Esophagus mucosa (tissue), 1 donor: ENCODE results near the gene SMC1B. TPM values are rescaled to one million over a fixed set of nuclear protein-coding genes. Genes with fewer than 3 reads are reported as not detected.
"Not testable (repeated sequence)": the region's sequence is repeated elsewhere in the genome, so short reads cannot be mapped to it uniquely, and the experiment has no call there.

ENCODE experiments used
- ATAC-seq: fragments of 200-7000 bp; cut with Tn5 transposase; one replicate; pipeline ENCODE4 v1.9.1; 2020
- total RNA-seq: library from RNA; stranded (reverse); gene quantifications from one replicate; pipeline ENCODE4 v1.2.4, GENCODE V29; 2023
- donor health status: DM: yes; HTN: yes; CAD: no.

Gene SMC1B
- total RNA-seq, 1 donor from 2014 or later: not detected

DNA sequence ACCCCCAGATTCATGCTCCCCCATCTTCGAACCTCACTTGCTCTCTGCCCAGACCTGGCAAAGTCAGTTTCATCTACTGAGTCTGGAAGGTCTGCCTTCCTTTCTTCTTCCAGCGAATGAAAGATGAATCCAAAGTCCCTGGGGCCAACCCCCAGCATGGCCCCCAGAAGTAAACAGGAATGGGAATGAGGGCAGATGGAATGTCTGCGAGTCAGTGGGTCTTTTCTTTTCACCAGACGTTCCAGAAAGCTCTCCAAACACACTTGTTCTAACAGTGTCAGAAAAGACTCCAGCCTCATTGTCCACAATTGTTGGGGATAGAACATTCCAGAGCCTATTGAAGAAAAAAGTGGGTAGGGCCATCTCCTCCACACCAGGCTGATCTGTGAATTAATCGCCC is 28.7 kb upstream of the SMC1B start:
- no peak for ATAC-seq

DNA sequence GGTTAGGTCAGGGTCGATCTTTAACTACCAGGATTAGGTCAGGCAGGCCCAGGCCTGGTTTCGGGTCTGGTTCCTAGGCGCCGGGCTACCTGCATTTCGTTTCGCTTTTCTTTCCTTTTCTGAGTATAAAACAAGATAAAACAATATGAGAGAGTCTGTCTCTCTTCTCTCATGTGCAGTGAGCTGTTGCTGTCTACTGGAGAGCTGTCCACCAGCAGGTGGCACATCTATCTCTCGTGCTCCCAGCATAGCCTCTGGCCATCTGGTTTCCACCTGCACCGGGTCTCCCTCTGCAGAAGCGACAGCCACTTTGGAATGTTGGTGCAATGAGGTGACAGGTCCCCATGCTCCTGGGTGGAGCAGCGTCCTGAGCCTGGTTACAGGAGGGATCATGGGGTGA is 27.7 kb upstream of the SMC1B start:
- ATAC-seq: peak; percentile 74

DNA sequence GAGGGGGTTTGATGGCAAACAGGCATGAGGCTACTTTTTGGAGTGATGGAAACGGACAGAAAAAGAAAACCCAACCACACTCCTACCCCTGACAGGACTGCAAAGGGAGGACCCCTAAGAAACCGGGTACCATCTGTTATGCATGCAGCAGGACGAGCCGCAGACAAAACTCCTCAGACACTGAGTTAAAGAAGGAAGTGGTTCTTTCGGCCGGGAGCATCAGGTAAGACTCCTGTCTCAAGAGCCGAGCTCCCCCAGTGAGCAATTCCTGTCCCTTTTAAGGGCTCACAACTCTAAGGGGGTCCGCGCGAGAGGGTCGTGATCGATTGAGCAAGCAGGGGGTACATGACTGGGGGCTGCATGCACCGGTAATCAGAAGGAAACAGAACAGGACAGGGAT is 27.3 kb upstream of the SMC1B start:
- ATAC-seq: not testable (repeated sequence)

DNA sequence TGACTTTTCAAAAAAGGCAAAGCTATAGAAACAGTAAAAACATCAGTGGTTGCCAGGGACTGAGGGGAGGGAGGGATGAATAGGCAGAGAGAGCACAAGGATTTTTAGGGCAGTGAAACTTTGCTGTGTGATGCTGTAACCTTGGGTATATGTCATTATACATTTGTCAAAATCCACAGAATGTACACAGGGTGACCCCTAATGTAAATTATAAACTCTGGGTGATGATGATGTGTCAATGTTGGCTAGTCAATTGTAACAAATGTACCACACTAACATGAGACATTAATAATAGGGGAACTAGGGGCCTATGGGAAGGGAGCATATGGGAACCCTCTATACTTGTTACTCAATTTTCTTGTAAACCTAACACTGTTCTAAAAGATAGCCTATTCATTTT is 24.9 kb upstream of the SMC1B start:
- no peak for ATAC-seq

DNA sequence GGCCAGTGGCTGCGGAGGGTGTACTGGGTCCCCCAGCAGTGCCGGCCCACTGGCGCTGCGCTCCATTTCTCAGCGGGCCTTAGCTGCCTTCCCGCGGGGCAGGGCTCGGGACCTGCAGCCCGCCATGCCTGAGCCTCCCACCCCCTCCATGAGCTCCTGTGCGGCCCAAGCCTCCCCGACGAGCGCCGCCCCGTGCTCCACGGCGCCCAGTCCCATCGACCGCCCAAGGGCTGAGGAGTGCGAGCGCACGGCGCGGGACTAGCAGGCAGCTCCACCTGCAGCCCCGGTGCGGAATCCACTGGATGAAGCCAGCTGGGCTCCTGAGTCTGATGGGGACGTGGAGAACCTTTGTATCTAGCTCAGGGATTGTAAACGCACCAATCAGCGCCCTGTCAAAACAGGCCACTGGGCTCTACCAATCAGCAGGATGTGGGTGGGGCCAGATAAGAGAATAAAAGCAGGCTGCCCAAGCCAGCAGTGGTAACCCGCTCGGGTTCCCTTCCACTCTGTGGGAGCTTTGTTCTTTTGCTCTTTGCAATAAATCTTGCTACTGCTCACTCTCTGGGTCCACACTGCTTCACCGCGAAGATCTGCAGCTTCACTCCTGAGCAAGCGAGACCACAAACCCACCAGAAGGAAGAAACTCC is 23.6 kb upstream of the SMC1B start:
- not testable (repeated sequence) for ATAC-seq

DNA sequence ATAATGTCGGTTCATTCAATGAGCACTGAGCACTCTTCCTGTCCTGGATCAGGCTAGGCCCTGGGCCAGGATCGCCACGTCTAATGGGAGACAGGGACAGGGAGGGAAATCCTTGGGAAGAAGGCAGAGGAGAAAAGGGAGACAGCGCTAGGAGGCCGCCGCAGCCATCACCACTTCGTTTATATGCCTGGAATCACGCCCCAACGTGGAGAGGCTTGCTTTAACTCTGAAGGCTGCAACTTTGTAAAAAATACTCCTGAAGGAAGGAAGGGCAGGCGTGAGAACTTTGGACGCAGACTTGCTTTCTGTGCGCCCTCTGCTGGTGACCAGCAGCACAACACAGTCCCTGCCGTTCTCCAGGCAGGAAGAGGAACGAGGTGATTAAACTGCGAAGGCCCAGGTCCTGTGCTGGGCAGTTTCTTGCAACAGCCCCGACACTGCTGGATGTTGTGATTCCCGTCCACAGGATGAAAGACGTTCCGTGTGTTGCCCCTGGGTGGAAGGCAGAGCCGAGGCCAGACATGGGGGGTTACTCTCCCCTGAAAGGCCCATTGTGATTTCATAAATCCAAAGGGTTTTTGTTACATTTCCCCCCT is 22.2 kb upstream of the SMC1B start:
- ATAC-seq: peak; percentile 92

DNA sequence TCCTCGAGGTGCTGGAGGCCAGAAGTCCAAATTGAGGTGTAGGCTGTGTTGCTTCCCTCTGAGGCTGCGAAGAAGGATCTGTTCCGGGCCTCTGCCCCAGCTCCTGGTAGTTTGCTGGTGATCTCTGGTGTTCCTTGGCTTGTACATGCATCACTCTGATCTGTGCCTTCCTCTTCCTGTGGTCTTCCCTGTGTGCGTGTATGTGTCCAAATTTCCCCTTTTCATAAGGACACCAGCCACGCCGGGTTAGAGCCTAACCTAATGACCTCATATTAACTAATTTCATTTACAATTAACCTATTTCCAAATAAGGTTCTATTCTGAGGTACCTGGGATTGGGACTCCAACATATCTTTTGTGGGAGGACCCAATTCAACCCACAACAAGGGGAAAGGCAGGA is 21.6 kb upstream of the SMC1B start:
- no peak for ATAC-seq

DNA sequence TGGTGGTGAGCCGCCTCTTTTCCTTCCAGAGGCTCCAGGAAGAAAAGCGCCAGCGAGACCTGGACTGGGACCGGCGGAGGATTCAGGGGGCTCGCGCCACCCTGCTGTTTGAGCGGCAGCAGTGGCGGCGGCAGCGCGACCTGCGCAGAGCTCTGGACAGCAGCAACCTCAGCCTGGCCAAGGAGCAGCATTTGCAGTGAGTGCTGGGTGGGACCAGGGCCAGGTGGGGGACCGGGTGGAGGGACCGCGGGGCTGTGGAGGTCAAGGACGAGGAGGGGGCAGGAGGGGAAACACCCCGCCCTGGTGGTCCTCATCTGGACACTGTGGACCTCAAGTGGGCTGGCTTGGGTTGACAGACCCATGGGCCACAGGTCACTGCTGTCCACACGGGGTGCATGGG is 17.5 kb upstream of the SMC1B start:
- no peak for ATAC-seq

DNA sequence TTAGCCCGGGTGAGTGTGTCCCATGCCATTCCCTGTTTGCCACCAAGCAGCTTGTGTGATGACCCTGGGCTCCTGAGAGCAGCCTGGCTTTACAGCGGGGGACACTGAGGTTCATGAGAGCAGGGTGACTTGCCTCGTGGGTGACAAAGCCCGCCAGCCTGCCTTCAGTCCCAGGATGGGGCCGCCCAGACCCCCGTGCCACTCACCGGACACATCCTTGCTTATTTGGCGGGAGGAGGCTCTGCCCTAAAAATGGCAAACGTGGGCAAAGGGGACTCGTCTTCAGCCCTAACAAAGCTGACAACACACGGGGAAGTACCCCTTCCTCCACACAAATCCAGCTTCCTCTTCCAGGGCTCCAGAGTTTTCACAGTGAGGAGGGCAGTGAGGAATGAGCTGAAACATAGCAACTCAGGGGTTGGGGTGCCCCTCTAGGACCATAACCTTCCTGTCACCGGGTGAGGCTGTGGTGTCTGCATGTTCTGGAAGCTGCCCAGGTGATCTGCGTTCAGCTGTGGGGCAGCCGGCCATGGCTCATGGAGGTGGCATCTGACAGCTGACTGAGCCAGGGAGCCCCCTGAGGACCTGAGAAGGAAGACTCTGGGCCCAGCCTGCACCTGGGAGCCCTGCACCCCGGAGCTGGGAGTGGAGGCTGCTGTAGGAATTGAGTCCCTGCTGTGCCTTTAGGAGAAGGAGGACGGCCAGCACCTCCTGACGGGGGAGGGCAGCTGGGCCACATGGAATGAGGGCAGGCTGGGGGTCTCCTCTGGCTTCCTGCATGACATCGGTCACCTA is 16.8 kb upstream of the SMC1B start:
- ATAC-seq: no peak

DNA sequence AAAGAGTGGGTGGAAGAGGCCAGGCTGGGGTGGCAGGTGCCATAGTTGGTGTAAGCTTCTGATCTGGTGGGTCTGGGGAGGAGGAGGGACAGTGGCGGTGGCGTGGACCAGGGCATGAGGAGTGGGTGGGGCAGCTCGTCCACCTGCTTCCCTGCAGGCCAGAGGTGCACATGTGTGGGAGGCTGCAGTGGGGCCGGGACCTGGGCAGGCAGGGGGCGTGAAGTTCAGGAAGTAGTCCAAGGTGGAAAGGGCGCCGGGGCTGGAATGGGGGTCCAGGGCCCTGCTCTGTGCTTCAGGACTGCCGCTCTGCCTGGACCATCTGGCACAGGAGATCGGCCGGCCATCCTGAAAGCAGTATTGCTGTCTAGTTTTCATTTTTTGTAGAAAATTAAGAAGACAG is 16.0 kb upstream of the SMC1B start:
- no peak for ATAC-seq

DNA sequence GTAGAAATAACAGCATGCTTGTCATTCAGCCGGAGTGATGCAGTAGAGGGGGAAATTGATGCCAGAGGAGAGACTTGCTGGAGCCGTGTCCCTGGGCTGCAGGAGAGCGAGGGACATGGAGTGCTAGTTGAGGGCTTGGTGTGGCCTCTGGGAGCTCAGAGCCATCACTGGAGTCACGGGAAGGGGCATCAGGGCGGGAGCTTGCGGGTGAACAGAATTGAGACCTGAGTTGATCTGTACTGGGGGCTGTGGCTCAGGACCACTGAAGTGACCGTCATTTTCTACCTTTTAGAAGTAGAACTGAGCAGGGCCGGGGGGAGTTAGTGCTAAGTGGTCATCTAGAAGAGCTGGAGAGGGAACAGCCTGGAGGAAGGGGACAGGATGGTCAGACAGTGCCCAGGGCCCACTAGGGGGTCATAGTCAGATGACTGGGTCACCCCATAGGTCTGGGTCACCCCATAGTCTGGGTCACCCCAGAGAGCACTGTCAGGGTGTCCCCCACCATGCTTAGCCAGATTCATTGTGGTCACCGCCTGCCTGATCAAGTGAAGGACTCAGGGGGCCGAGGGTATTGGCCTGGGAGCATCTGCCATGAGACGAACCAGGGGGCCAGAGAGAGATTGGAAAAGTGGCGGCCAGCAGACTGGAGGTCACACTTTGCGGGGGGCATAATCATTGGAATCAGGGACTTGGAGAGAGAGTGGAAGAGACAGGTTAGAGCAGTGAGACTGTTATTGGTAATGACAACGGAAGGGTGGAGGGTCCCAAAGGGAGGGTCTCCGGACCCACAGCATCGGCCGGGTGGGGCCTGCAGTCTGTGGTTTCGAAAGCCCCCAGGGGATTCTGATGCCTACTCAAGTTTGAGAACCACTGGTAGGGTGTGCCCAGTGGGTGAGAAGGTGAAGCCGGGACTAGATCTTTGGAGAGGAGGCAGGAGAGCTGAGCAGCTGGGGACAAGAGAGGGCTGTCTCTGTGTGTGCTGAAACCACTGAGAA is 15.3 kb upstream of the SMC1B start:
- ATAC-seq: no peak

DNA sequence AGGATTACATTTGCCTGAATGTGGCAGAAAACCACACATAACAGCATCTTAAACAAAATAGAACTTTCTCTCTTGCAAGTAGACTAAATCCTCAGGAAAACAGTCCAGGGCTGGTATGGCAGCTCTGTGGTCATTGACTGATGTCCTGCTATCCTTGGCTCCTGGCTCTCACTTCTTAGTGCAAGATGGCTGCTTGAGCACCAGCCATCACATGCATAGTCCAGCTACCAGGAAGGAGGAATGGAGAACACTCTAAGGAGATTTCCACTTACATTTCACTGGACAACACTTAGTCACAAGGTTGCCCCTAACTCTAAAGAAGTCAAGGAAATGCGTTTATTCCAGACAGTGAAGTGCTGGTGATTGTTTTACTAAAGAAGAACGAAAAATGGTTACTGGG is 13.7 kb upstream of the SMC1B start:
- no peak for ATAC-seq

DNA sequence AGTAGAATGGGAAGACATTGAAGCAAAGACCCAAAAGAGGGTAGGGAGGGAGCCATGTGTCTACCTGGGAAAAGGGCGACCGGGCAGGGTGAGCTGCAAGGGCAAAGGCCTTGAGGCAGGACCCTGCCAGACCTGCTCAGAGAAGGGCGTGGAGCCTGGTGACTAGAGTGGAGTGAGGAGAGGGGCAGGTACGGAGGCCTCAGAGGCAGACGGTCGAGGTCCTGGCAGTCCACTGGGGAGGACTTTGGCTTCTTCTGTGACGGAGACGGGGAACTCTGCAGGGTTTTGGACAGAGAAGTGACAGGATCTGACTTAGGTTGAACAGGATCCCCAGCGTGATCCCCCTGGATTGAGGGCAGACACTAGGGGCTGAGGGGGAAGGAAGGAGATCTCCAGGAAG is 13.0 kb upstream of the SMC1B start:
- no peak for ATAC-seq

DNA sequence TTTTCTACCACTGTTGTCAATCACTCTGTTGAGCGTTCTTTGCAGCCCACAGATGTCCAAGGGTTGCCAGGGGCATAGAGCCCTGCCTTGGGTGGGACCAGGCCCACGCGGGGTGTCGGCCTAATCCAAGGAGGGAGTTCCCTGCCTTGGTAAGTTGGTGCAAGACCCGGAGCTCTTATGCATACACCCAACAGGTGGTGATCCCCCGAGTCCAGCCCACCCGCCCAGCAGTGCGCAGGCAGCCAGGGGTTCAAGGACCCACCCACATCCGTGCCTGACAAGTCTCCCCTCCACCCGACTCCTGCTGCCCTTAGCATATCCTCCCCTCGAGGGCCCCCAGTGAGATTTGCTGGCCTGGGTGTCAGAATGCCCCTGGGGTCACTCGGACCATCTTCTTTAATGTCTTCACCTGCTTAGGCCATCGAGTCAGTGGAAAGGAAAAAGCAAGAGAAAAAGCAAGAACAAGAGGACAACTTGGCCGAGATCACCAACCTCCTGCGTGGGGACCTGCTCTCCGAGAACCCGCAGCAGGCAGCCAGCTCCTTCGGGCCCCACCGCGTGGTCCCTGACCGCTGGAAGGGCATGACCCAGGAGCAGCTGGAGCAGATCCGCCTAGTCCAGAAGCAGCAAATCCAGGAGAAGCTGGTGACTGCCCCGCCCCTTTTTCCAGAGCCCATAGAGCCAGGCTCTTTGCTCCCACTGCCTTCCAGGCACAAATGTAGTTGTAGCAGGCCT is 12.3 kb upstream of the SMC1B start:
- ATAC-seq: no peak

DNA sequence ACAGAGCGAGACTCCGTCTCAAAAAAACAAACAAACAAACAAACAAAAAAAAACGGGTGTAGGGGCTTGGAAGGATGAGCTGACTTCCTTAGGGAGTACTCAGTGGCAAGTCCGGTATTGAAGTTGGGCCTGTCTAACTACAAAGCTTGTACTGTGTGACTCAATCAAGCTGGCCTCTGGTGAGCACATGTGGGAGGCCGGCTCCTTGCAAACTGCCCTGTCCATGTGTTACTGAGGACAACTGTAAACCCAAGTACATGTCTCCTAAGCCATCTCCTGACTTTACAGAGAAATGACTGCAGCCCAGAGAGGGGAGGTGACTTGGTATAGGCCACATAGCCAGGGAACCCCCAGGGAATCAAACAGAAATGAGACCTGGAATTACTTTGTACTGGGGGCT is 11.7 kb upstream of the SMC1B start:
- ATAC-seq: peak; percentile 73

DNA sequence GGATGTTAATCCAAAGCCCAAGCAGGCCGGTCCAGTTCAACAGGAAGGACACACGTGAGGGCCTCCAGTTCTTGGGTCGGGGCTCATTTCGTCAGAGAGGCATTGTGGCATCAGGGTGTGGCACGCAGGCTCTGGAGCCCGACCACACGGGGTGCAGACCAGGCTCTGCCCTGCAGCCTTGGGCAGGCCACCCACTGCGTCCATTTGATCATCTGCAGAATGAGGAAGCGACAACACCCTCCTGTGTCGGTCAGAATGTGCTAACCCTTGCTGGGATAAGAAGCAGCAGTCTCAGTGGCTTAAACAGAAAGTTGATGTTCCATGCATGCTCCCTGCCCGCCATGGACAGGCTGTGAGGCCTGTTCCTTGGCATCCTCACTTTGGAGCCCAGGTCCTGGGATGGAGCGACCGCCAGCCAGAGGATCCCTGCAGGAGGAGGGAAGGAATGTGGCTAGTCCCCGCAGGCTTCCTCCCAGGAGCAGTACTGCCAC is 10.9 kb upstream of the SMC1B start:
- ATAC-seq: peak; percentile 92

DNA sequence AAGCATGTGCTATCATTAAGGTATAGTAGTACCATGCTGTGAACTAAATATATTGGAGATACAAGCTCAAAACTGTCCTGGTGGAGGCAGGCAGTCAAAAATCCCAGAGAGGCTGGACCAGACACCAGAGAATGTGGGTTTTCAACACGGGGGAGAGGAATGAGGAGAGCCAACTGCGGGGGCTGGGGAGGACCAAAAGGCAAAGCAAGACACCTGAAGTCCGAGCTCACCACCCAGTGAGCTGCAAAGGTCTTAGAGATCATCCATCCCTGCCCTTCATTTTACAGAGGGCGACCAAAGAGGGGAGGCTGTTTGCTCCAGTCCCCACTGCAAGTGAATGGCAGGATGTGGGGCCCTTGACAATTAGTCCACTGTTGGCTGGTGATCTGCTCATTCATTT is 10.1 kb upstream of the SMC1B start:
- no peak for ATAC-seq

DNA sequence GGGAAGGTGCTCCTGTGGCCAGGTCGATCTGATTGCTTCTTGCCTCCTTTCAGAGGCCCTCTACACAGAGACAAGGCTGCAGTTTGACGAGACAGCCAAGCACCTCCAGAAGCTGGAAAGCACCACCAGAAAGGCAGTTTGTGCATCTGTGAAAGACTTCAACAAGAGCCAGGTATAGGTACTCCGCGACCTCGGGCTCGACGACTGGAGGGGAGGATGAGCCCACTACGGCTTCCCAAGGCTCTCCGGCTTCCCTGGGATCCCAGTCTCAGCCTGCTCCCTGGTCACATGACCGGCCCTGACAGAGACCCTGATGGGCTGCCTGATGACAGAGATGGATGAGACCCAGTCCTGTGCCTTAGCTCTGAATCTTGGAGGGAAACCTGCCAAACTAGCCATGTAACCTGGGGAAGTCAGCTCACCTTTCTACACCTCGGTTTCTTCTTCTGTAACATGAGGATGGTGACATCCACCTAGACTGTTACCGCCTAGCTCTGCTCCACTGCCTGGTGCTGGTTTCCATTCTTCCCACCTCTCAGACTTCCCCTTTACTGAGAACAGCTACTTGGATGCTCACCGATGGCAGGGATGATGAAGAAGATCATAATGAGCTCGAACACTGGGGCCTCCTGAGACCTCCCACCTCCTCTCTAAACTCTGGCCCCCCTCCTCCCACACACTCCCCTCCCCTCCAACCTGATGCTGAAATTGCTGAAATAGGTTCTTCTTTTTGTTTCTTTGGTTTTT is 9.0 kb upstream of the SMC1B start:
- no peak for ATAC-seq

DNA sequence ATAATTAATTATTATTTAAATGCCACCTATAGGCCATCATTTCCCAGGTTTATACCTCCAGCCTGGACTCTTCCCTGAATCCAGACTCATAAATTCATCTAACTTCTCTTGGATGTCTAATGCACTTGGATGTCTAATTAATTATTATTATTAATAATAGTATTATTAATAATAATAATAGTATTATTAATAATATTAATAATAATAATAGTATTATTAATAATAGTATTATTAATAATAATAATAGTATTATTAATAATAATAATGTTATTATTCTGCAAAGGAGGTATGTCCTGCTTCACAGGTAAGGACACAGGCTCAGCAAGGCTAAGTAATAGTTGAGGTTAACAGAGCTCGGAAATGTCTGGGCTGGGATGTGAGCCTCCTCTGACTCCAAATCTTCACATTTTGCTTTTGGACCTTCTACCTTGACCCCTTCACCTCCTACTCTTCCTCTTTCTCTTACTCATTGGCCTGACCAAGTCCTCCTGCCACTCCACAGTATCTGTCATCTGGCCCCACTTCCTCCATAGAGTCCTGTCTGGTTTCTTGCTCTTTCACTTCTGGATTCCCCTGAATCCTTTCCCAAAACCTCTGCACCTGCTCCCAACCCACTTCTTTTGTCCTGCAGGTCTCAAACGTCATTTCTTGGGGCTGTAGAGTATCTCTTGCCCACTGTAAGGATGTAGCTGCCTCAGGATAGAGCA is 8.1 kb upstream of the SMC1B start:
- no peak for ATAC-seq

DNA sequence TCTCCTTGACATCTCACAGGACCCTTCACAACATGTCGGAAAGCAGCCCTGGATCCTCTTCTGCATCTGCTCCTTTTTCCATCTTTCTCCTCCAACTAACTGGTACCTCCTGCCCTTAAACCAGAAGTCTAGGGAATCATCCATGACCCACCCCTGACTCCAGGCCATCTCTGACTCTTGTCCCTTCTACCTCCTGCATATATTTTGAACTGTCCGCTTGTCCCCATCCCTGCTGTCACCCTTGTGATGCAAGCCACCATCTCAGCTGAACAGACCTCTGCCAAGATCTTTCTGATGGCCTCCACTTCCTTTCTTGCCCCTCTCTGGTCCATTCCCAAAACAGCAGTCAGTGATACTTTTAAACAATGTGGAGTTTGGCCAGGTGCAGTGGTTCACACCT is 7.1 kb upstream of the SMC1B start:
- ATAC-seq: no peak

DNA sequence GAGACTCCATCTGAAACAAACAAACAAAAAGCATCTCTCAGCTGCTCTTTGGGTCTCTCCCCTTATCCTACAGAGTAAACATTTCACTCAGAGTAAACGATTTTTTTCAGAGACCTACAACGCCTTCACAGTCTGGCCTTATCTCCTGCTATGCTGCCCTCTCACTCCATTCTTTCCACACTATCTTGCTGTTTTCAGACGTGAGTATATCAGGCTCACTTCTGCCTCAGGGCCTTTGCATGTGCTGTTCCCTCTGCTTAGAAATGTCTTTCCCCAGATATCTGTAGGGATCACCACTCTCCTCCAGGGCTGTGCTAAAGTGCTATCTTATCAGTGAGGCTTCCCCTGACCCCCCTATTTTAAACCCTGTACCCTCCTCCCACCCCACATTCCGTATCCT is 6.6 kb upstream of the SMC1B start:
- ATAC-seq: no peak
